ENCODE data around the gene SLC22A23. TPM values are rescaled to one million over a fixed set of nuclear protein-coding genes. Genes with fewer than 3 reads are reported as not detected.

Gene SLC22A23
- total RNA-seq, 2 experiments from 2014 or later, result 13.4 to 13.6 TPM

GRCh38 chr6:3265671-3266070 is 191.2 kb downstream of the SLC22A23 start:
- intact Hi-C loops (cut with DNase I, micrococcal nuclease), result loop anchor here in 1 of 2 experiments (10.0 kb wide), 1 partner anchor 869 kb away; the partner anchor contains the start of gene ECI2
- no peaks in the 10 kb centered on the region for H3K9me3 ChIP-seq (ENCODE audit: control insufficient read depth in 1 of 2, insufficient read depth in 1 of 2, low read length in 2 of 2)
- Mint-ChIP-seq H3K4me1 (ENCODE audit: low read depth) (peaks cover 70% of the 10 kb centered on the region), H3K36me3 (ENCODE audit: low read depth) (peaks cover 64% of the 10 kb centered on the region), H3K4me3 (no peak overlapping the region), H3K27me3 (no peaks in the 10 kb centered on the region), H3K27ac (no peak overlapping the region), H3K9me3 (no peaks in the 10 kb centered on the region)
- CTCF ChIA-PET, result interaction anchor here (1.3 kb wide), 1 partner anchor 14 kb away, joined by 3 read pairs; no protein-coding TSS in a partner anchor
- H3K36me3 ChIP-seq (ENCODE audit: insufficient read depth, low read length), result peaks cover 60% of the 10 kb centered on the region
- H3K27me3 ChIP-seq (ENCODE audit: control insufficient read depth in 1 of 2, insufficient read depth in 2 of 2, low read length in 2 of 2), result no peaks in the 10 kb centered on the region
- H3K4me3 ChIP-seq (ENCODE audit: low read length), result no peak overlapping the region
- peaks cover 41% of the 10 kb centered on the region for H3K4me1 ChIP-seq (ENCODE audit: insufficient read depth, low read length)
- no peak overlapping the region for H3K27ac ChIP-seq (ENCODE audit: low read depth in 1 of 2, low read length in 2 of 2)
- ATAC-seq (ENCODE audit: poor library complexity), result no peak
- no peak for TF ChIP-seq CTCF (IDR thresholded peaks at IDR 0.05)
- no peak for DNase-seq
- POLR2A ChIA-PET, result no interaction called here

GRCh38 chr6:3264356-3264755 is 192.5 kb downstream of the SLC22A23 start:
- Histone ChIP-seq H3K4me3 (ENCODE audit: low read length) (no peak overlapping the region), H3K36me3 (ENCODE audit: insufficient read depth, low read length) (peaks cover 51% of the 10 kb centered on the region), H3K4me1 (ENCODE audit: insufficient read depth, low read length) (peaks cover 54% of the 10 kb centered on the region), H3K27me3 (ENCODE audit: control insufficient read depth in 1 of 2, insufficient read depth in 2 of 2, low read length in 2 of 2) (no peaks in the 10 kb centered on the region), H3K27ac (ENCODE audit: low read depth in 1 of 2, low read length in 2 of 2) (no peak overlapping the region), H3K9me3 (ENCODE audit: control insufficient read depth in 1 of 2, insufficient read depth in 1 of 2, low read length in 2 of 2) (no peaks in the 10 kb centered on the region)
- H3K9me3 Mint-ChIP-seq, result no peaks in the 10 kb centered on the region
- no peak for DNase-seq
- no peak for ATAC-seq (ENCODE audit: poor library complexity)
- peaks cover 57% of the 10 kb centered on the region for H3K36me3 Mint-ChIP-seq (ENCODE audit: low read depth)
- POLR2A ChIA-PET, result no interaction called here
- no peak for TF ChIP-seq CTCF (IDR thresholded peaks at IDR 0.05)
- H3K4me3 Mint-ChIP-seq, result no peak overlapping the region
- CTCF ChIA-PET, result interaction anchor here (1.3 kb wide), 1 partner anchor 13 kb away, joined by 3 read pairs; no protein-coding TSS in a partner anchor
- H3K4me1 Mint-ChIP-seq (ENCODE audit: low read depth), result peaks cover 75% of the 10 kb centered on the region
- no peaks in the 10 kb centered on the region for H3K27me3 Mint-ChIP-seq
- H3K27ac Mint-ChIP-seq, result peak overlapping the region; percentile 39
- intact Hi-C loops (cut with DNase I, micrococcal nuclease), result loop anchor here (5.0 to 10.0 kb wide), 2 partner anchors 753 to 870 kb away; partner anchors contain the start of gene ECI2 (in 1 of the 2)

DNA sequence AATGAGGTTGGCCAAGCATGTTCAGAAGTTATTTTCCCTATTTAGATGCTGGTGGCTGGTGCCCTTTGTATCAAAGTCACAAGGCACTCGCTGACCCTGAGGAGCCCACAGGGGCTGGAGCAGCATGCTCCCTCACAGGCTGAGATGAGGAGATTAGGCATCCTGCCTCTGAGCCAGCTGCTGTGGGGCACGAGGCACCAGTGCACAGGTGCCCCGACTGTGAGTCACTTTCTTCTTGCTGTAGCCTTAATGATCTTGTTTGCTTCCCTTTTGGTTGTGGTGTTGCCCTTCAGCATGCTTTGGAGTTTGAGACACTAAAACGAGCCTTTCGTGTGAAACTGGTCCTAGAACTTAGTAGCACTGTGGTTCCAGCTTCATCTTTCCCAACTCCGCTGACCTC is 193.8 kb downstream of the SLC22A23 start:
- H3K9me3 ChIP-seq (ENCODE audit: control insufficient read depth in 1 of 2, insufficient read depth in 1 of 2, low read length in 2 of 2), result no peaks in the 10 kb centered on the region
- no peaks in the 10 kb centered on the region for H3K27me3 ChIP-seq (ENCODE audit: control insufficient read depth in 1 of 2, insufficient read depth in 2 of 2, low read length in 2 of 2)
- ATAC-seq (ENCODE audit: poor library complexity), result no peak
- Mint-ChIP-seq H3K9me3 (no peaks in the 10 kb centered on the region), H3K4me1 (ENCODE audit: low read depth) (peaks cover 64% of the 10 kb centered on the region), H3K27me3 (no peaks in the 10 kb centered on the region), H3K27ac (no peak overlapping the region), H3K36me3 (ENCODE audit: low read depth) (peaks cover 46% of the 10 kb centered on the region), H3K4me3 (peak overlapping the region; percentile 42)
- peaks cover 43% of the 10 kb centered on the region for H3K36me3 ChIP-seq (ENCODE audit: insufficient read depth, low read length)
- no peak for DNase-seq
- no peak for TF ChIP-seq CTCF (IDR thresholded peaks at IDR 0.05)
- ChIA-PET POLR2A (interaction anchor here (1.2 kb wide), 1 partner anchor 106 kb away, joined by 3 read pairs; the partner anchor contains the start of gene TUBB2A), CTCF (interaction anchor here (1.4 kb wide), 1 partner anchor 11 kb away, joined by 8 read pairs; no protein-coding TSS in a partner anchor)
- H3K4me1 ChIP-seq (ENCODE audit: insufficient read depth, low read length), result peaks cover 61% of the 10 kb centered on the region
- no peak overlapping the region for H3K4me3 ChIP-seq (ENCODE audit: low read length)
- intact Hi-C loops (cut with DNase I, micrococcal nuclease), result loop anchor here (5.0 to 10.0 kb wide), 2 partner anchors 754 to 872 kb away; partner anchors contain the start of gene ECI2 (in 1 of the 2)
- no peak overlapping the region for H3K27ac ChIP-seq (ENCODE audit: low read depth in 1 of 2, low read length in 2 of 2)
